Trophoblast cell (in vitro differentiated cells and primary cell): Measurements from ENCODE around the gene GLTP.
A peak's percentile ranks its signal among the peaks of the same experiment; 100 is the strongest.
"Not testable (repeated sequence)": the region's sequence is repeated elsewhere in the genome, so short reads cannot be mapped to it uniquely, and the experiment has no call there.

Experiments used
- DNase-seq, 2 donors: peaks; one replicate each; pipeline ENCODE4 v3.0.0-alpha.2; 2016
- H2AFZ ChIP-seq: 2 replicates; pipeline ENCODE4 v1.6.1; 2013; ENCODE audit warnings: low read length, moderate library complexity, mild to moderate bottlenecking; ENCODE audit not compliant: insufficient read depth, poor library complexity
- H2AK5ac ChIP-seq: 2 replicates; pipeline ENCODE4 v1.6.1; 2013; ENCODE audit warnings: mild to moderate bottlenecking, low read length
- H2BK120ac ChIP-seq: 2 replicates; pipeline ENCODE4 v1.6.1; 2013; ENCODE audit warnings: low read length, mild to moderate bottlenecking, moderate library complexity; ENCODE audit not compliant: insufficient read depth, poor library complexity
- H2BK12ac ChIP-seq: 2 replicates; pipeline ENCODE4 v1.6.1; 2013; ENCODE audit warnings: mild to moderate bottlenecking, low read length, moderate library complexity
- H2BK5ac ChIP-seq: 2 replicates; pipeline ENCODE4 v1.6.1; 2013; ENCODE audit warnings: low read length, low read depth, moderate library complexity, mild to moderate bottlenecking; ENCODE audit not compliant: poor library complexity
- H3K14ac ChIP-seq: 2 replicates; pipeline ENCODE4 v1.6.1; 2013; ENCODE audit warnings: mild to moderate bottlenecking, low read length
- H3K18ac ChIP-seq: 2 replicates; pipeline ENCODE4 v1.6.1; 2013; ENCODE audit warnings: mild to moderate bottlenecking, low read length
- H3K23ac ChIP-seq: 2 replicates; pipeline ENCODE4 v1.6.1; 2013; ENCODE audit warnings: low read length
- H3K27ac ChIP-seq: 2 replicates; pipeline ENCODE4 v1.5.1; 2013; ENCODE audit warnings: low read depth, mild to moderate bottlenecking, inconsistent platforms, low read length, moderate library complexity
- H3K27me3 ChIP-seq: 2 replicates; pipeline ENCODE4 v1.6.1; 2013; ENCODE audit warnings: inconsistent platforms, mild to moderate bottlenecking, low read length, moderate library complexity; ENCODE audit not compliant: insufficient read depth
- H3K36me3 ChIP-seq, 2 experiments: 1 replicate in 1 of 2; 2 replicates in 1 of 2; pipeline ENCODE4 v1.6.1; 2013; ENCODE audit warnings: low read length in 2 of 2, mild to moderate bottlenecking in 2 of 2, moderate library complexity in 1 of 2; ENCODE audit not compliant: insufficient read depth in 2 of 2, control insufficient read depth in 1 of 2
- H3K4ac ChIP-seq: 2 replicates; pipeline ENCODE4 v1.6.1; 2013; ENCODE audit warnings: low read depth, mild to moderate bottlenecking, low read length, moderate library complexity
- H3K4me1 ChIP-seq, 2 experiments: 1 replicate in 1 of 2; 2 replicates in 1 of 2; pipeline ENCODE4 v1.6.1; 2013; ENCODE audit warnings: low read length in 2 of 2, mild to moderate bottlenecking in 2 of 2, moderate library complexity in 1 of 2; ENCODE audit not compliant: insufficient read depth in 2 of 2, control insufficient read depth in 1 of 2
- H3K4me2 ChIP-seq: 2 replicates; pipeline ENCODE4 v1.6.1; 2013; ENCODE audit warnings: inconsistent platforms, mild to moderate bottlenecking, low read length, moderate library complexity
- H3K4me3 ChIP-seq: 2 replicates; pipeline ENCODE4 v1.5.1; 2013; ENCODE audit warnings: mild to moderate bottlenecking, low read depth, low read length, inconsistent platforms
- H3K79me1 ChIP-seq: one replicate; pipeline ENCODE4 v1.6.1; 2013; ENCODE audit warnings: low read length
- H3K79me2 ChIP-seq: 2 replicates; pipeline ENCODE4 v1.6.1; 2013; ENCODE audit warnings: low read length, mild to moderate bottlenecking; ENCODE audit not compliant: control insufficient read depth, insufficient read depth, poor library complexity
- H3K9ac ChIP-seq: 2 replicates; pipeline ENCODE4 v1.6.1; 2013; ENCODE audit warnings: mild to moderate bottlenecking, low read length
- H3K9me3 ChIP-seq: 2 replicates; pipeline ENCODE4 v1.6.1; 2013; ENCODE audit warnings: low read depth, mild to moderate bottlenecking, control low read depth, inconsistent platforms, low read length; ENCODE audit not compliant: insufficient read depth
- H4K12ac ChIP-seq: 2 replicates; pipeline ENCODE4 v1.6.1; 2013; ENCODE audit warnings: low read depth, mild to moderate bottlenecking, low read length, moderate library complexity
- H4K8ac ChIP-seq: 2 replicates; pipeline ENCODE4 v1.6.1; 2013; ENCODE audit warnings: low read depth, mild to moderate bottlenecking, low read length, moderate library complexity
- H4K91ac ChIP-seq: one replicate; pipeline ENCODE4 v1.6.1; 2013; ENCODE audit warnings: low read depth, mild to moderate bottlenecking, low read length, moderate library complexity
- WGBS: extraction: QIAGEN DNeasy Blood & Tissue Kit; methylation state at CpG from one replicate; pipeline ENCODE4 v1.1.7; 2013; ENCODE audit warnings: missing lambda C conversion rate; ENCODE audit not compliant: insufficient read length, insufficient coverage; ENCODE audit errors: extremely low coverage; 5-methylcytosine and 5-hydroxymethylcytosine counted together

GLTP gene

GRCh38 chr12:109892165-109892715 lies 11.9 kb upstream of the GLTP start:
- no CpG with 5 or more reads among the region's 1 CpG for WGBS
- DNase-seq, result no peak

DNA sequence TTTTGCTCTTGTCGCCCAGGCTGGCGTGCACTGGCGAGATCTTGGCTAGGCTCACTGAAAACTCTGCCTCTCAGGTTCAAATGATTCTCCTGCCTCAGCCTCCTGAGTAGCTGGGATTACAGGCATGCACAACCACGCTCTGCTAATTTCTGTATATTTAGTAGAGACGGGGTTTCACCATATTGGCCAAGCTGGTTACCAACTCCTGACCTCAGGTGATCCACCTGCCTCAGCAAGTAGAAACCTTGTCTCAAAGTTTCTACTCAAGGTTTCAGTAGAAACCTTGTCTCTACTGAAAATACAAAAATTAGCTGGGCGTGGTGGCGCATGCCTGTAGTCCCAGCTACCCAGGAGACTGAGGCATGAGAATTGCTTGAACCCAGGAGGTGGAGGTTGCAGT lies 11.4 kb upstream of the GLTP start:
- H3K79me1 ChIP-seq, H3K4ac ChIP-seq, H3K79me2 ChIP-seq, DNase-seq, H3K14ac ChIP-seq, H4K12ac ChIP-seq, H3K4me2 ChIP-seq, H3K23ac ChIP-seq, H3K27me3 ChIP-seq, H3K9me3 ChIP-seq, H3K36me3 ChIP-seq, H3K9ac ChIP-seq, H2BK120ac ChIP-seq, H2BK12ac ChIP-seq, H3K18ac ChIP-seq, H4K91ac ChIP-seq, H3K4me1 ChIP-seq, H3K27ac ChIP-seq, H2AFZ ChIP-seq, H4K8ac ChIP-seq, H2AK5ac ChIP-seq, H3K4me3 ChIP-seq, H2BK5ac ChIP-seq: not testable (repeated sequence)
- WGBS, result no CpG with 5 or more reads among the region's 7 CpGs

More at GRCh38 chr12:109892165-109892715, 11.9 kb upstream of the GLTP start:
- no peak overlapping the region for H2AK5ac ChIP-seq
- H2BK5ac ChIP-seq, result no peak overlapping the region
- H3K18ac ChIP-seq, result no peak overlapping the region
- no peak overlapping the region for H3K4me2 ChIP-seq
- no peak overlapping the region for H3K23ac ChIP-seq
- H3K4me1 ChIP-seq, result no peaks in the 10 kb centered on the region
- H3K79me2 ChIP-seq, result no peaks in the 10 kb centered on the region
- no peak overlapping the region for H2AFZ ChIP-seq
- H3K79me1 ChIP-seq, result no peaks in the 10 kb centered on the region
- H3K36me3 ChIP-seq, result no peaks in the 10 kb centered on the region
- no peak overlapping the region for H3K14ac ChIP-seq
- no peak overlapping the region for H4K91ac ChIP-seq
- H2BK12ac ChIP-seq, result no peak overlapping the region
- H3K4ac ChIP-seq, result no peak overlapping the region
- no peak overlapping the region for H3K9ac ChIP-seq
- H2BK120ac ChIP-seq, result no peak overlapping the region
- no peaks in the 10 kb centered on the region for H3K27me3 ChIP-seq
- no peak overlapping the region for H3K27ac ChIP-seq
- no peak overlapping the region for H4K12ac ChIP-seq
- no peak overlapping the region for H4K8ac ChIP-seq
- no peak overlapping the region for H3K4me3 ChIP-seq
- no peaks in the 10 kb centered on the region for H3K9me3 ChIP-seq

DNA sequence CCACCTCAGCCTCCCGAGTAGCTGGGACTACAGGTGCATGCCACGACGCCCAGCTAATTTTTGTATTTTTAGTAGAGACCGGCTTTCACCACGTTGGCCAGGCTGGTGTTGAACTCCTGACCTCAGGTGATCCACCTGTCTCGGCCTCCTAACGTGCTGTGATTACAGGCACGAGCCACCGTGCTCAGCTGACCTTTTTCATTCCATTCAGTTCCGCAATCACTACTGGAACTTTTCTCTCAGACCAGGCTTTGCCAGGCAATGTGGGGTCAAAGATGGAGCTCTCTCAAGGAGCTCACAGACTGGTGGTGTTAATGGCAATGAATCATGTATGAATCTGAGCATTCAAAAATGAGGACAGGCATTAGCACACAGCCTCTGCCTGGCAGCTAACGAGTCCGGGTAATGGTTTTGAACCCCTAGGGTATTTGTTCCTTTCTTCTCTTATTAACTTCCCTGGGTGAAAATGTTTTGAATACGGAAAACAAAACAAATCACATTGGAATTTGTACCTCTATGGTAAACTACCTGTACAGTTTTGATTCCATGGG lies 10.4 kb upstream of the GLTP start:
- no peak overlapping the region for H3K4me3 ChIP-seq
- H2AFZ ChIP-seq, result no peak overlapping the region
- no peak overlapping the region for H3K27ac ChIP-seq
- no peak overlapping the region for H3K18ac ChIP-seq
- no peak overlapping the region for H4K91ac ChIP-seq
- H3K23ac ChIP-seq, result no peak overlapping the region
- no peak overlapping the region for H2BK5ac ChIP-seq
- H2BK120ac ChIP-seq, result no peak overlapping the region
- H3K14ac ChIP-seq, result no peak overlapping the region
- H3K4ac ChIP-seq, result no peak overlapping the region
- no peaks in the 10 kb centered on the region for H3K79me2 ChIP-seq
- no peak overlapping the region for H2AK5ac ChIP-seq
- H3K4me2 ChIP-seq, result no peak overlapping the region
- H3K36me3 ChIP-seq, result no peaks in the 10 kb centered on the region
- no peak overlapping the region for H4K12ac ChIP-seq
- H3K79me1 ChIP-seq, result no peaks in the 10 kb centered on the region
- WGBS, result no CpG with 5 or more reads among the region's 13 CpGs
- H3K4me1 ChIP-seq, result no peaks in the 10 kb centered on the region
- H3K9ac ChIP-seq, result no peak overlapping the region
- no peaks in the 10 kb centered on the region for H3K27me3 ChIP-seq
- H2BK12ac ChIP-seq, result no peak overlapping the region
- H3K9me3 ChIP-seq, result no peaks in the 10 kb centered on the region
- H4K8ac ChIP-seq, result no peak overlapping the region
- peak in 1 of 2 donors; percentile 27 for DNase-seq

DNA sequence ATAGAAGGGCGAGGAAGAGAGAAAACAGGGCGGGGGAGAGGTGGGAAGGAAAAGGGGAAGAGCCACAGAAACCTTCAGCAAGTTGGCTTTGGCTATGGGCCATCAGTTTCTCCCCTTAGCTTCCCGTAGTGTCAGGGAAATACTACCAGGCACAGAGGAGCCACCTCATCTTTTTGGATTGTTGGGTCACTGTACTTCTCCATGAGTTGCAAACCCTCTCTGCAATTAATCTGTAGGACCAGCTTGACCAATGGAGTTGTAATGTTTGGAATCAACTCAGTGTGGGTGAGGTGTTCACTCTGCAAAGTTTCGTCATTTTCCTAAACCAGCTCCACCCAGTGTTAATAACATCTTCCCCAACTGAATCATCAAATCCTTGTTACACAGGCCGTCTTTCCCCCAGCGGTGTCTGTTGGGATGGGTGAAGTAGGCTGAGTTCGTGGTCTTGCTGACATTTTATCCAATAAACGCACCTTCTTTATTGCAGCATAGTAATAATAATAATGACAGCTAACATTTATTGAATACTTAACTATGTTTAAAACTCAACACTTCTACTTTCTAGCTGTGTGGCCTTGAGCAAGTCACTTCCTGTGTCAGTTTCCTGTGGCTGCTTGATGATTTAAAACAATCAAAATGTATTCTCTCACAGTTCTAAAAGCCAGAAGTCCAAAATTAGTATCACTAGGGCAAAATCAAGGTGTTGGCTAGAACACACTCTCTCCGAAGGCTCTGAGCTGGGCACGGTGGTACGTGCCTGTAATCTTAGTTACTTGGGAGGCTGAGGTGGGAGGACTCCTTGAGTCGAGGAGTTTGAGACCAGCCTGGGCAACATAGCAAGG lies 8.1 kb upstream of the GLTP start:
- H2BK5ac ChIP-seq, result no peak overlapping the region
- H3K4me3 ChIP-seq, result no peak overlapping the region
- no peak overlapping the region for H3K23ac ChIP-seq
- H2BK120ac ChIP-seq, result no peak overlapping the region
- no peak overlapping the region for H3K27ac ChIP-seq
- H3K4me2 ChIP-seq, result no peak overlapping the region
- no CpG with 5 or more reads among the region's 12 CpGs for WGBS
- H3K9ac ChIP-seq, result no peak overlapping the region
- no peak overlapping the region for H3K18ac ChIP-seq
- no peak overlapping the region for H4K8ac ChIP-seq
- H2AK5ac ChIP-seq, result no peak overlapping the region
- H3K36me3 ChIP-seq, result no peaks in the 10 kb centered on the region
- no peak overlapping the region for H3K4ac ChIP-seq
- H3K14ac ChIP-seq, result no peak overlapping the region
- no peak overlapping the region for H4K12ac ChIP-seq
- no peaks in the 10 kb centered on the region for H3K4me1 ChIP-seq
- peak; percentile 74 to 76 for DNase-seq
- no peak overlapping the region for H2BK12ac ChIP-seq
- H3K27me3 ChIP-seq, result no peaks in the 10 kb centered on the region
- H3K79me2 ChIP-seq, result no peaks in the 10 kb centered on the region
- H3K9me3 ChIP-seq, result no peaks in the 10 kb centered on the region
- no peak overlapping the region for H4K91ac ChIP-seq
- H3K79me1 ChIP-seq, result no peaks in the 10 kb centered on the region
- H2AFZ ChIP-seq, result no peak overlapping the region
